Measurements from ENCODE around the gene RAC3.
"Not testable (repeated sequence)": the region's sequence is repeated elsewhere in the genome, so short reads cannot be mapped to it uniquely, and the experiment has no call there.

RAC3 gene

DNA sequence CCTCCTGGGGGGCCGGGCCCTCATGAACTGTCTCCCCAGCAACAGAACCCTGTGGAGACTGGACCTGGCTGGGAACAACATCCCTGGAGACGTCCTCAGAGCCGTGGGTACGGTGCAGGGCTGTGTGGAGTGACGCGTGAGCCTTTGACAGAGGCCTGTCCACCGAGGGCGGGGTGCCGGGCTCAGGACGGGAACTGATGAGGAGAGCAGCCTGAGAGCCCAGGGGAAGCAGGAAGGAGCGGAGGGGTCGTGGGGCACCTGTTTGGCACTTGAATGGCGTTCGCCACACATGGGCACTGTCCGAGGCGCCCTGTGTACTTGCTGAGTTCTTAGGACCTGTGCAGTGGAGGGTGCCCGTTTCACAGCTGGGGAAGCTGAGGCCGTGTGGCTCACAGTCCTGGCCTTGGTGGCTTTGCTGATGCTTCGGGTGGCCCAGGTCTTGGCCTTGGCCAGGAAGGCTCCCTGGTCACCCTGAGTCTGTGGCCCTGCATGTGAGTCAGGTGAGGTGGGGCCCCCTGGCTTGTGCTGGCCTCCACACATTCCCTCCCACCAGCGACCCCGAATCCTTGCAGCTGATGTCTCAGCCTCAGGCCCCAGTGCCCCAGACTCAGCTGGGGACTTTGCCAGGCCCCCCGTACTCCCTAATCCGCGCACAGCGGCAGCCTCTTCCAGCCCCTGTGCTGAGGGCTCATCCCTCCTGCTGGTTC is 5.9 kb upstream of the RAC3 start:
- DNase-seq, result no peak

DNA sequence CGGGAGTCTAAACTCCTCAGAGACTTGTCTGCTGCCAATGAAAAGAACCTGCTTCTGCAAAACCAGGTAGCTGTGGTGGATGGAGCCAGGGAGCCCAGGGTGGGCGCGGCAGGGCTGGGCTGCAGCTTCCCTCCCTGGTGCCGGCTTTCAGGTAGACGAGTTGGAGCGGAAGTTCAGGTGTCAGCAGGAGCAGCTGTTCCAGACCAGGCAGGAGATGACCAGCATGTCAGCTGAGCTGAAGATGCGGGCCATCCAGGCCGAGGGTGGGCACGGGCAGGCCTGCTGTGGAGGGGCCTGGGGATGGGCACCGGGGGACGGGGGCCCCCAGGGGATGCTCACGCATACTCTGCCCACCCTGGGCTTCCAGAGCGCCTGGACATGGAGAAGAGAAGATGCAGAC is 3.2 kb upstream of the RAC3 start:
- DNase-seq, result no peak

DNA sequence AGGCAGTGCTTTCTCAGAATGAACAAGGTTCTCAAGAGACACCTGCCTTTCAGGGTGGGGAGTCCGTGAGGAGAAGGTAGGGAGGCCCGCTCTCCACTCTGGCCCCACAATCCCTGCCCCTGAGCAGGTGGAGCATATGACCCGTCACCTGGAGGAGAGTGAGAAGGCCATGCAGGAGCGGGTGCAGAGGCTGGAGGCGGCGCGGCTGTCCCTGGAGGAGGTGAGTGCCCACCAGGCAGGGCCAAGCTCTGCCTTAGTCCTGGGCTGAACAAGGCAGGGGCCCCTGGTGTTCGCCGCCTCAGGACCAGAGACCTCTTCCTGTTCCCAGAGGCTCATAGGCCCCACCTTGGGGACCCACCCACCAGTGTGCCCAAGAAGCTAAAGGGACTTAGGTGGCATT is 2.5 kb upstream of the RAC3 start:
- DNase-seq, result no peak

DNA sequence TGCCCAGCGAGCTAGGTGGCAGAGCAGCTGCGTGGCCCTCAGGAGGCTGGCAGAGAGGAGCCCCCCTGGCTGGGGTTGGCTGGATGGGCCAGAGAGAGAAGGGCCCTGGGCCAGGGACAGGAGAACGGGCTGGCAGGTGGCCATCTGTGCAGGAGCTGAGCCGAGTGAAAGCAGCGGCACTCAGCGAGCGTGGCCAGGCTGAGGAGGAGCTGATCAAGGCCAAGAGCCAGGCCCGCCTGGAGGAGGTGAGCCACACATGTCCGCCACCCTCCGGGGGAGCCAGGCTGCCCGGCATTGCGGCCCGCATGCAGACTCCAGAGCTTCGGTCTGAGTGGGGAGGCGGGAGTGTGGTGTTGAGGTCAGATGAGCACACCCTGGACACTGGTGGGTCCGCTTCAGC is 2.1 kb upstream of the RAC3 start:
- DNase-seq, result no peak

DNA sequence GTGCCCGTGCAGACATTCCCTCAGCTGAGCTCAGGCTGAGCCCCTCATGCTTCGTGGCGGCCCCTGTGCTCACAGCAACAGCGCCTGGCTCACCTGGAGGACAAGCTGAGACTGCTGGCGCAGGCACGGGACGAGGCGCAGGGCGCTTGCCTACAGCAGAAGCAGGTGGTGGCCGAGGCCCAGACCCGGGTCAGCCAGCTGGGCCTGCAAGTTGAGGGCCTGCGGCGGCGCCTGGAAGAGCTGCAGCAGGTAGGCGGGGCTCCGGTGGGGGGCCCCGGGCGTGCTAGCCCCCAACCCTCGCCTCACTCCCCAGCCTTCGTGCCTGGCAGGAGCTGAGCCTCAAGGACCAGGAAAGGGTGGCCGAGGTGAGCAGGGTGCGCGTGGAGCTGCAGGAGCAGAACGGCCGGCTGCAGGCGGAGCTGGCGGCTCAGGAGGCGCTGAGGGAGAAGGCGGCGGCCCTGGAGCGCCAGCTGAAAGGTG is 1.4 kb upstream of the RAC3 start:
- no peak for DNase-seq

DNA sequence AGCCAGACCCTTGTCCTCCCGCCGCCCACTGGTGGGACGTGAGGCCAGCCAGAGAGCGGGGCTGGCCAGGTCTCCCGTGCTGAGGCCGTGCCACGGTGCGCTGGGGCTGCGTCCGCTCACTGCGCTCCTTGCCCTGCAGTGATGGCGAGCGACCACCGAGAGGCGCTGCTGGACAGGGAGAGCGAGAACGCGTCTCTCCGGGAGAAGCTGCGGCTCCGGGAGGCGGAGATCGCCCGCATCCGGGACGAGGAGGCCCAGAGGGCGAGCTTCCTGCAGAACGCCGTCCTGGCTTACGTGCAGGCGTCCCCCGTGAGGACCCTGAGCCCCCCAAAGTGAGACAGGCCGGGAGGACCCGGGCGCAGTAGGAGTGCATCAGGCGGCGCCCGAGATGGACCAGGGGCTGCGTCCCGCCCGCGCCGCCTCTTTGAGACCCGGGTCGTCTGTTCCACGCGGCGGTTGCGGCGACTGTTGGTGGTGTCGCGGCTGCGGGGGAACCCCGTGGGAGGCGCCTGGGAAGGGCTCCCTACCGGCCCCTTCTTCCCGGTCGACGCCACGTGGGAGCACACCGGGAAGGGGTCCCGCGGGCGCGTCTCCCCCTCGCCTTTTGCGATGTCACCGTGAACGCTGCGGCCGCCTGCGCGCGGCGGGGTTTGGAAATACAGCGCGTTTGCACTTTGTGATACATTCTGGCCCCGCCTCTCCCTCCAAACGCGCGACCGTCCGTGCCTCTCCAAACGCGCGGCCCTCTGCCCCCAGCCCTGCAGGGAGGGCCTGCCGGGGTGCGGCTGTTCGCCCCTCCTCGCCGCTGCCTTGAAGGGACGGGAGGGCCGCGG is 792 bp upstream of the RAC3 start:
- DNase-seq, result peak; percentile 79

DNA sequence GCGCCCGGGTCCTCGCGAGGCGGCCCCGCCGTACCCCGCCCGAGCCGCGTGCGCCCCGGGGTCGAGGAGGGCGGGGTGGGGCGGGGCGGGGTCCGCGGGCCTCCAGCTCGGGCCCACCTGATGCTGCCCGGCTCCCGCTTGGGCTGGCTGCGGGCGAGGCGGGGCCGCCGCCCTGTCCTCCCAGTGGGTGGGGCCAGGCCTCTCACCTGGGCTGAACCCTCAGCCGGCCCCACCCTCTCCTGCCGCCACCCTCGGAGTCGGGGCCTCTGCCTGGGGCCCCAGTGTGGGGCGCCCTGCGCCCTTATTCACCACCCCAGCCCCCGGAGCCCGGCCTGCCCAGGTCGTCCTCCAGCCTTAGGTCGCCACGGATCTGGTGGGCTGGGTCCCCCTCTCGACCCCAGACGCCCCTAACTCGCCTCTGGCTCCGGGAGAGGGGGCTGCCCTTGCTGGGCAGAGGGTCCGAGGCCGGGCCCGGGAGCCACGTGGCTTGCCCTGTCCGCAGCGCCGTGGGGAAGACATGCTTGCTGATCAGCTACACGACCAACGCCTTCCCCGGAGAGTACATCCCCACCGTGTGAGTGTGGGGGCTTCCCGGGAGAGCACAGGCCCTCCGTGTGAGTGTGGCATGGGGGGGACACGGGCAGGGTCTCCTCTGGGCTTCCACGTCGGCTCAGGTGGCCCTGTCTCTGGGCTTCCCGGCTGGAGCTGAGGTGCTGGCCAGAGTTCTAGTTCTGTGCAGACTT is 578 bp downstream of the RAC3 start:
- peak; percentile 41 for DNase-seq

DNA sequence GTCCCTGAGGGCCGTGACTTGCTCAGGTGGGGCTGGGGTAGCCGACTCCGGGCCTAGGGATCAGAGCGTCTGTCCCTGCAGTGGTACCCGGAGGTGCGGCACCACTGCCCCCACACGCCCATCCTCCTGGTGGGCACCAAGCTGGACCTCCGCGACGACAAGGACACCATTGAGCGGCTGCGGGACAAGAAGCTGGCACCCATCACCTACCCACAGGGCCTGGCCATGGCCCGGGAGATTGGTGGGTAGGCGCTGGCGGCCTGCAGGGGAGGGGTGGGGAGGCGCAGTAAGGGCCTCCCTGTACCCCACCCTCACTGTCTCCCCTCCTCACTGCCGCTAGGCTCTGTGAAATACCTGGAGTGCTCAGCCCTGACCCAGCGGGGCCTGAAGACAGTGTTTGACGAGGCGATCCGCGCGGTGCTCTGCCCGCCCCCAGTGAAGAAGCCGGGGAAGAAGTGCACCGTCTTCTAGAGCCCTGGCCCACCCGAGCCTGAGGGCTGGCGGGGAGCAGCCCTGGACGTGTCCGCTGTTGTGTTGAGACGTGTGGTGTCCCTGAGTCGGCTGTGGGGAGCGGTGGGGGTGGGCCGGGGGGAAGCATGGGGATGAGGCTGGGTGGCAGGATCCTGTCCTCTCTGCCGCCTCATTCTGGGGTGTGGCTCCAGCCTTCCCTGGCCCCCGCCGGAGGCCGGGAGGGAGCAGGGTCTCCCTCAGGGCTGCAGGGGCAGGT is 2.0 kb downstream of the RAC3 start:
- no peak for DNase-seq

DNA sequence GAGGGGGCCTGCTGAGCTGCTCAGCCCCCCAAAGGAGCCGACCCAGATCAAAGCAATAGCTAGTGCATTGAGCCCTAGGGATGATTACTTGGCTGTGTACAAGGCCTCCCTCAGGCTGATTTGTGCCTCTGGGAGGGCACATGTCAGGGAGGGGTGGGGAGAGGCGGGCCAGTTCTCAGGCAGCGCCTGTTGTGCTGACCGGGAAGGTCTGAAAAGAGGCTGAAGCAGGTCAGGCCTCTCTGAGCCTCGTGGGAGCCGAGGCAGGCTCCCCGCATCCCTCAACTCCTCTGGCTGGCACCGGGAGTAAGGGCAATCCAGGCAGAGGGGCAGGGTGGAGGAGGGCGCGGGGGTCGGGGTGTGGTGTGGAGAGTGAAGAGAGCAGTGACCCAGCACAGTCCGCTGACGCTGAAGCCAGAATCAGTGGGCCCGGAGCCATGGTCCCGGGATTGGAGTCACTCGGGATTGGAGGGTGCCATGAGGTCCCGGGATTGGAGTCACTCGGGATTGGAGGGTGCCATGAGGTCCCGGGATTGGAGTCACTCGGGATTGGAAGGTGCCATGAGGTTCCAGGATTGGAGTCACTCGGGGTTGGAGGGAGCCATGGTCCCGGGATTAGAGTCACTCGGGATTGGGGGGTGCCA is 3.0 kb downstream of the RAC3 start:
- DNase-seq, result no peak

DNA sequence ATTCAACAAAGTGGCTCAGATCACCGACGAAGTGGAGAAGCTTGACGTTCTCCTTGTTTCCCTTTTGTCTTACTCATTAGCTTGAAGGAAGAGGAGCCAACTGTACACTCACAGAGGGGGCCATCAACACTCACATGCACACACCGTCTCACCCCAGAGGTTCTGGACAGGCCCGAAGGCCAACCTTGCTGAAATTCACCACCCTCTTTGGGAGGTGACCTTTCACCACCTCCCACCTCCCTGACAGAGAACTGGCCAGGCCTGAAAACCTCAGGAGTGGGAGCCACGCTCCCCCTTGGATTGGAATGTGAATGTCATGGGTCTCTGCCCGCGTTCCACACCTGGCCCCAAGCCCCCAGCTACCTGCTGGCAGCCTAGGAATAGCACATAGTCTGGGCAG is 4.0 kb downstream of the RAC3 start:
- no peak for DNase-seq

DNA sequence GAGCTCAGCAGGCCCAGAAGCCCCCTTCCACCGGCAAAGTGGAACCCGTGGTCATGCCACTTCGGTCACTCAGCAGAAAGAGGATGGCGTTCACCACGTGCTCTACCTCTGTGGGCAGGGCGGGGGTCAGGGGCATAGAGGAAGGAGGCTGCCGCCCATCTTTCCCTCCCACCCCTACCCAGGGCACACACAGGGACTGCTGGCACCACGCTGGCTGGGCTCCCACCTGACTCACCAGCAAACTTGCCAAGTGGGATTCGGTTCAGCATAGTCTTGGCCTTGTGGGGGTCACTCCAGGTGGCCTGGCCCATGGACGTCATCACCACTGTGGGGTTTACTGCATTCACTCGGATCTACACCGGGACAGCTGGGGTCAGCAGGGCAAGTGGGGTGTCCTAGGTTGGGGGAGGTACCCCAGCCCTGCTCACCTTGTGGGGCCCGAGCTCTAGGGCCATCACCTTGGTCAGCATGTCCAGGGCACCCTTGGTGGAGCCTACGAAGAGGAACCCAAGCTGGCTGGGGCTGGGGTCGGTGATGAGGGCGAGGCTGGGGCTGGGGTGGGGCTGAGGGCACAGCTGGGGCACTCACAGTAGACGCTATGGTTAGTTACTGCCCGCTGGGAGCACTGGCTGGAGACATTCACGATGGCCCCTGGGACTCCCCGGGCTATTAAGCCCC is 4.6 kb downstream of the RAC3 start:
- DNase-seq, result no peak

DNA sequence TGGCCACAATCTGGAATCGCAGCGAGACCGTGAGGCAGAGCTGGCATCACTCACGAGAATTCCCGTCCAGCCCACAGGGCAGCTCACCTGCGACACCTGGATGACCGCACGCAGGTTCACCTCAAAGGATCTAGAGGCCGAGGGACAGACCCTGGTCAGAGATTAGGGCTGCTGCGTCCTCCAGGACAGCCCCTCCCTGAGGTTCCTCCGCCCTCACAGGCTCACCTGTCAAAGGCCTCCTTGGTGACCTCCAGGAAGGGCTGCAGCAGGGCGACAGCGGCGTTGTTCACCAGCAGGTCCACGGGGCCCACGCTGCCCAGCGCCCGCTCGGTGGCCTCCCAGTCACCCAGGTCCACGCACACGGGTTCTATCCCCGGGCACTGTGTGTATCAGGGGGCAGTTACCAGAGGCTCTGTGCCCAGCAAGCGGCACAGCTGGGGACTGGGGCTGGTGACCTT is 5.2 kb downstream of the RAC3 start:
- DNase-seq, result no peak

DNA sequence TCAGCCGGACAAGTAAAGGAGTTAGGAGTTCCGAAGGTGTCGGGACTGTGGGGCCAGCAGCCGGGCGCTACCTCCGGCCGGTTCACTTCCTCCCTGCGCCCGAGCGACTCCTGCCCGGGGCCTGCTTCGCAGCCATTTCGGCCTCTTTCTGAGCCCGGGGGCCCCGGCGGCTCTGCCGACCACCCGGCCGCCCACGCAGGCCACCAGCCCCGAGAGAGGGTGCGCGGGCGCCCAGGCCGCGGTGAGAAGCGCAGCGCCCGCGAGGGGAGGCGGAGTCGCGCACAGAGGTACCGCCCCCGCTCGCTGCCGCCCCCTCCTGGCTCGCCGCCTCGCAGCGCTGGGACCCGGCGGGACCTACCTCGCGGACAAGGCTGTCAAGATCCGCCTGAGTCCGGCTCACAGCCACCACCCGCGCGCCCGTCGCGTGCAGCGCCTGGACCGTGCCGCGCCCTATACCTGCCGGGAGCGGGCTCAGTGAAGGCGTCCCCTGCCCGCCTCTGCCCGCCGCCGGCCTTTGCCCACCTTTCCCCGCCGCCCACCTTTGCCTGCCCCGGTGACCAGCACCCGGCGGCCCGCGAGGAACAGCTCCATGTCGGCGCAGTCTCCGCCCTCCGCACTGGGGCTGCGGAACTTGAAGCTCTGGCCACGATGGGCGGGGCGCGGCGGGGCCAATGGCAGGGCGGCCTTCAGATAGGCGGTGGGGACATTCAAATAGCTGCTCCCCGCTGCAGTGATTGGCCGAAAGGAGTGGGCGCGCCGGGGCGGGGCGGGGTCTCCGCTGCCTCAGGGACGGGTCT is 5.8 kb downstream of the RAC3 start, which contains the start of gene DCXR:
Gene DCXR (minus strand): TSS at position 606 of the 797 bp plus-strand sequence. CDS start 15 bp downstream, at position 591.
- DNase-seq, result peak; percentile 94

DNA sequence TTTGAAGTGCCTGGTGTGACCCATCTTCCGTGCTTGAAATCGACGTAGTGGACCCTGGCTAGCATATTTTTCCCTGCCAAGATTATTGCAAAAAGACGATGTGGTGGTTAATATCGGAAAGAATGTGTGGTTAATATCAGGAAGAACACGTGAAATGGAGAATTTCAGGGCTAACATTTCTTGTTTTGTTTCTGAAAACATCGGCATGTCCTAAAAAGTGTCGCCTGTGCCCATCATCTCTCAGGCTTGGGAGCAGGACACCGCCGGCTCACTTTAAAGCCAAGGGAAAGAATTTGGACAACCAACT is 6.4 kb downstream of the RAC3 start:
- DNase-seq, result no peak

DNA sequence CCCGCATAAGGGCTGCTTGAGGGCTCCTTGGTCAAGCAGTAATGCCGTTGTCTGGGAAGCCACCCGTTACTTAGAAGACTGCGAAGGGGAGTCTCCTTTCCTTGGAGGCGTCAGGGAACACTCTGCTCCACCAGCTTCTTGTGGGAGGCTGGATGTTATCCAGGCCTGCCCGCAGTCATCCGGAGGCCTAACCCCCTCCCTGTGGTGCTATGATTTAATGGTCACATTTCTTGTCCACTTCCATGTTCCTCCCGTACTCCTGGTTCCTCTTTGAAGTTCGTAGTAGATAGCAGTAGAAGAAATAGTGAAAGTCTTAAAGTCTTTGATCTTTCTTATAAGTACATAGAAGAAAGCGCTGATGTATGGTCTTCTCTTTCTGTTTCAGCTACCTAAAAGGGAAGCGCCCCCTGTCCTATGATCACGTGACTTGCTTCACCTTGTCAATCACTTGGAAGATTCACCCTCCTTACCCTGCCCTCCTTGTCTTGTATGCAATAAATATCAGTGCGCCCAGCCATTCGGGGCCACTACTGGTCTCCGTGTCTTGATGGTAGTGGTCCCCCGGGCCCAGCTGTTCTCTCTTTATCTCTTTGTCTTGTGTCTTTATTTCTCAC is 7.4 kb downstream of the RAC3 start:
- not testable (repeated sequence) for DNase-seq

DNA sequence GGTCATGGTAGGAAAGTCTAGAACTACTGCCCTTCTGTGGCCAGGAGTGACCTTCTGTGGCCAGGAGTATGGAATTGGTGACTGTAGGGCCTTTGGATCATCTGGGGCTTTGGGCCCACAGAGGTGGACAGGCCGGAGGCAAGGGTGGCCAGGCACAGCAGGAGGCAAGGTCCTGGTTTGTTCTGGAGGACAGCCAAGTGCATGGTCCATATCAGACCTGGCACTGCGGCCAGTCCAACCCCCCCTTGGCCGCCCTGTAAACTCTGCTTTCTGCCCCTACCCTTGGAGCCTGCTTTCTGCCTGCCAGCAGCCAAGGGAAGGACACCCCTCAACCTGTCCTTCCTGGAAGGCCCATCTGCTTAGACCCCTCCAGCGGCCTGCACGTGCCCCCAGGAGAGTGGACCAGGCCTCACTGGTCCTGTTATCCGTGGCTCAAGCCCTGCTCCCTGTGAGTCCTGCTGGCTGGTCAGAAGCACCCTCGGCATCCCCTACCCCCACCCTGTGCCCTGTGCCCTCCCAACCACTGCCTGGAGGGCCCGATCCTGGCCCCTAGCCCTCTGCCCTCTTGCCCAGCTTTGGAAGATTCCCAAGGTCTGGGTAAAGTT is 8.3 kb downstream of the RAC3 start:
- DNase-seq, result no peak

DNA sequence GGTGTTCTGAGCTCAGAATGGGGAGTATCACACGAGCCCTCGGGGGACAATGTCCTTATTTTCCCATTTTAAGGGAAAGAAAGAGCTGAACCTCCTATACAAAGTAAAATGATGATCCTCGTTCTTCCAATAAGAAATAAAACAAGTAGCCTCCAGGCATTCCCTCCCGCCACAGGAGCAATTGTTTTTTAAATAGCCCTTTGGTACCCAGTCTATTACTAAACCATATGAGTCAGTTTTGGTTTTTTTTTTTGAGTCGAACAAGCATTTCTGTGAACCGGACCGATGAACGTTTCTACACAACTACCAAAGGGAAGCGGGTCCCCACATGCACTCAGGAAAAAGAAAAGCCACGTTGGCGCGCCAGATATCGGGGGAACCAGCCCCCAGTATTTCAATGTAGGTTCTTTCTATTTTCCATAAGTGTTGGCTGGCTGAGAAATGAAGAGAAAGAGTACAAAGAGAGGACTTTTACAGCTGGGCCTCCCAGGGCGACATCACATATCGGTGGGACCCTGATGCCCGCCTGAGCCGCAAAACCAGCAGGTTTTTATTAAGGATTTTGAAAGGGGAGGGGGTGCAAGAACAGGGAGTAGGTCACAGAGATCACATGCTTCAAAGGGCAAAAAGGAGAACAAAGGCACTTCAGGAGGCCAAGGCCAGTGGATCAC is 9.8 kb downstream of the RAC3 start:
- DNase-seq, result no peak

DNA sequence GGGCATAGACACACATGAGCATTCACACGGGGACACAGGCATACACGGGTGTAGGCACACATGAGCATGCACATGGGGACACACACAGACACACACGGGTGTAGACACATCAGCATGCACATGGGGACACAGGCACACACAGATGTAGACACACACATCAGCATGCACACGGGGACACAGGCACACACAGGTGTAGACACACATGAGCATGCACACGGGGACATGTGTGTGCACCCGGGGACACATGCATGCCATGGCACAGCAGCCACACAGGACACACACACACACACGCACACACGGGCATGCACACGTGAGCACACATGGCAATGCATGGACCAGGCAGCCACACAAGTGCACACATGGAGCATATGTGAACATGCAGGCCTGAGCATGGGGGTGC is 11.2 kb downstream of the RAC3 start:
- no peak for DNase-seq

DNA sequence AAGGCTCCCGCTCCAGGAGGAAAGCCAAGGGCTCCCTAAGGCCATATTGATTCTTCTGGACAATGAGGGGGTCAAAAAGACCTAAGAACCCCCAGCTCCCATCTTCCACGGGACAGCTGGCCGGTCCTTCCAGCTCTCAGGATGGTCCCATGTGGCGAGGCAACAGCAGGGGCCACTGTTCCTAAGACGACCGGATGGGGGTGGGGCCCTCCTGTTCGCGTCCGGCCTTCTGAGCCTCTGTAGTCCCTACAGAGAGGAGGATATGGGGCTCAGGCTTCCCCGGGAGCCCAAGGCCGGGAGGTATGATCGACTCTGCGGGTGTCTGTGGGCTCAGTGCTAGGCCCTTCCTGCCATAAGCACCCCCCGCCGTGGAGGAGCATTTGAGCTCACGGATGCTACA is 12.0 kb downstream of the RAC3 start:
- DNase-seq, result no peak
